HG02798 (cell line): Measurements from ENCODE around the gene RETN.
A peak's percentile ranks its signal among the peaks of the same experiment; 100 is the strongest.

Experiments used
- ATAC-seq: cut with Tn5 transposase; IDR thresholded peaks from one replicate; pipeline ENCODE4 v1.9.1; 2021; ENCODE audit warnings: mild to moderate bottlenecking; ENCODE audit not compliant: unreplicated experiment, poor library complexity

The RETN gene

GRCh38 chr19:7681340-7682174 lies 12.7 kb downstream of the RETN start:
- no peak for ATAC-seq

- ATAC-seq = no peak
Measured at GRCh38 chr19:7682175-7682855, 13.5 kb downstream of the RETN start.

- no peak for ATAC-seq
Measured at GRCh38 chr19:7685546-7686445, 16.9 kb downstream of the RETN start.

GRCh38 chr19:7687177-7687576 lies 18.3 kb downstream of the RETN start:
- no peak for ATAC-seq

GRCh38 chr19:7689165-7689564 lies 20.3 kb downstream of the RETN start:
- no peak for ATAC-seq

GRCh38 chr19:7690779-7691258 lies 22.0 kb downstream of the RETN start:
- ATAC-seq = no peak

GRCh38 chr19:7691497-7691896 lies 22.6 kb downstream of the RETN start:
- no peak for ATAC-seq

GRCh38 chr19:7692417-7693088 lies 23.7 kb downstream of the RETN start:
- ATAC-seq = no peak

GRCh38 chr19:7694499-7694898 lies 25.6 kb downstream of the RETN start:
- no peak for ATAC-seq

GRCh38 chr19:7697721-7698287 lies 29.0 kb downstream of the RETN start:
- ATAC-seq = no peak

GRCh38 chr19:7698583-7698982 lies 29.7 kb downstream of the RETN start:
- ATAC-seq = no peak

GRCh38 chr19:7699003-7699402 lies 30.2 kb downstream of the RETN start:
- no peak for ATAC-seq

- no peak for ATAC-seq
Measured at GRCh38 chr19:7699417-7700401, 30.9 kb downstream of the RETN start.

- ATAC-seq = no peak
Measured at GRCh38 chr19:7701049-7701653, 32.3 kb downstream of the RETN start.

GRCh38 chr19:7701654-7702457 lies 33.0 kb downstream of the RETN start, which contains the start of gene FCER2:
Gene FCER2, minus strand, starts transcription at chr19:7702131. Its CDS starts 2,371 bp downstream, at chr19:7699760.
- peak; percentile 61 for ATAC-seq

- no peak for ATAC-seq
Measured at GRCh38 chr19:7703332-7703731, 34.5 kb downstream of the RETN start.
